C4-2B (cell line): ENCODE measurements around the gene STK40.

Experiments
- H3K27ac ChIP-seq: fragments of 450-650 bp; 2 replicates; pipeline ENCODE4 v1.5.1; 2017
- CTCF ChIP-seq: fragments of 450-650 bp; conservative IDR thresholded peaks from 2 replicates; pipeline ENCODE4 v1.5.1; 2017; ENCODE audit warnings: mild to moderate bottlenecking
- ZFX ChIP-seq: fragments of 450-650 bp; IDR thresholded peaks from 2 replicates; pipeline ENCODE4 v1.6.1; 2017

Gene STK40

GRCh38 chr1:36343651-36344394 is 41.9 kb downstream of the STK40 start:
- H3K27ac ChIP-seq = no peak overlapping the region
- TF ChIP-seq CTCF (no peak), ZFX (no peak)

GRCh38 chr1:36342426-36343185 is 43.1 kb downstream of the STK40 start:
- H3K27ac ChIP-seq = no peak overlapping the region
- TF ChIP-seq CTCF (no peak; the same call in 1 of the 2 replicates), ZFX (no peak)

- no peak for TF ChIP-seq ZFX
- no peak for TF ChIP-seq CTCF
- H3K27ac ChIP-seq = no peak overlapping the region
Measured at GRCh38 chr1:36341626-36342320, 44.0 kb downstream of the STK40 start.

- no peak overlapping the region for H3K27ac ChIP-seq
- TF ChIP-seq CTCF = no peak
- TF ChIP-seq ZFX = no peak
Measured at GRCh38 chr1:36339615-36340014, 46.1 kb downstream of the STK40 start.

- no peak for TF ChIP-seq CTCF
- TF ChIP-seq ZFX = no peak
- no peak overlapping the region for H3K27ac ChIP-seq
Measured at GRCh38 chr1:36339215-36339614, 46.5 kb downstream of the STK40 start.

- no peak overlapping the region for H3K27ac ChIP-seq
- TF ChIP-seq ZFX (no peak), CTCF (no peak)
Measured at GRCh38 chr1:36337830-36338229, 47.9 kb downstream of the STK40 start.

GRCh38 chr1:36330940-36331339 is 54.8 kb downstream of the STK40 start:
- H3K27ac ChIP-seq = no peak overlapping the region
- TF ChIP-seq CTCF (no peak), ZFX (no peak)
